Measurements from ENCODE around the gene KATNB1. TPM values are rescaled to one million over a fixed set of nuclear protein-coding genes. Genes with fewer than 3 reads are reported as not detected.

Gene KATNB1
- total and polyA plus RNA-seq, 2 of the 8 experiments (the other 6 are each of a cell fraction or from before 2014, with no cell fraction given), result 50.2 to 60.4 TPM

DNA sequence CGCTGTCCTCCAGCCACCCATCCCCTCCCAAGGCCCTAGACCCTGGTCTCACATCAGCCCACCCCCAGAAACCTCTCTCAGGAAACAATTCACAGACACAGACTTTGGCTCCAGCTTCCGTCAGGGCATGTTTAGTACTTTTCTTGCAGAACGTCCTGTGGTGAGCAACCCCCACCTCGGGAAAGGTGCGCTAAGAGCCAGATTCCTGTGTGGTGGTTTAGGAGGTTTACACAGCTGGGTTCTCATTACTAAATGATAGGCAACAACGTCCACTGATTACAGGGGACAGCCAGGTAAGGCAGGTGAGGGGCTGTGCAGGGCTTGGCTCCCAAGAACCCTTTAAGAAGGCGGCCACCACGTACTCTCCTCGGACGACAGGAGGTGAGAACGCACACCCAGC is 37.4 kb downstream of the KATNB1 start:
- ChIA-PET CTCF (ENCODE audit: partially characterized antibody) (interaction anchor here (0.5 to 22.4 kb wide), 9 partner anchors 16 to 126 kb away, joined by 3 to 279 read pairs (median 6); partner anchors contain the start of genes KATNB1 and KIFC3), POLR2A (ENCODE audit: partially characterized antibody) (interaction anchor here (1.0 kb wide), 1 partner anchor 38 kb away, joined by 3 read pairs; no protein-coding TSS in a partner anchor)
- Histone ChIP-seq H3K9me3 (ENCODE audit: insufficient read depth in 2 of 2, low read depth in 1 of 2, low read length in 1 of 2) (no peaks in the 10 kb centered on the region), H4K8ac (ENCODE audit: extremely low read depth, insufficient read depth, low read length) (no peak overlapping the region), H2AFZ (ENCODE audit: low read length) (no peak overlapping the region), H4K20me1 (replicated peaks in 1 of 2; ENCODE audit: control insufficient read depth in 1 of 2, insufficient read depth in 2 of 2, low read length in 2 of 2) (no peaks in the 10 kb centered on the region), H3K79me2 (ENCODE audit: control insufficient read depth in 1 of 2, insufficient read depth in 2 of 2, low read length in 2 of 2) (no peaks in the 10 kb centered on the region), H4K91ac (replicated peaks; ENCODE audit: insufficient read length, low read length) (no peak overlapping the region), H3K23me2 (ENCODE audit: low read depth, low read length) (no peaks in the 10 kb centered on the region), H3K36me3 (ENCODE audit: control insufficient read depth in 2 of 4, insufficient read depth in 4 of 4, low read length in 3 of 4) (no peaks in the 10 kb centered on the region), H3K79me1 (ENCODE audit: low read depth, low read length) (no peaks in the 10 kb centered on the region), H3K9ac (replicated peaks in 1 of 4; ENCODE audit: extremely low read depth in 1 of 4, low read depth in 3 of 4, low read length in 3 of 4) (no peak overlapping the region), H3K23ac (ENCODE audit: insufficient read length) (no peak overlapping the region), H3K56ac (replicated peaks; ENCODE audit: insufficient read length, low read depth, low read length) (no peak overlapping the region), H3K18ac (ENCODE audit: extremely low read depth, low read length) (no peak overlapping the region), H2BK12ac (ENCODE audit: low read depth, low read length) (0 out of 2 replicates have a peak overlapping the region, but pooled peaks have one; percentile 39), H3K4ac (replicated peaks; ENCODE audit: insufficient read length, low read depth, low read length) (no peak overlapping the region), H2BK15ac (ENCODE audit: low read length) (no peak overlapping the region), H2BK5ac (ENCODE audit: low read depth, low read length) (no peak overlapping the region), H3K14ac (ENCODE audit: insufficient read length) (no peak overlapping the region), H3K4me2 (ENCODE audit: insufficient read depth in 1 of 2, low read depth in 2 of 2, low read length in 2 of 2) (no peak overlapping the region), H3K4me3 (ENCODE audit: extremely low read depth in 1 of 4, insufficient read depth in 2 of 4, low read depth in 3 of 4, low read length in 4 of 4) (no peak overlapping the region), H3K27me3 (replicated peaks in 1 of 4; ENCODE audit: control insufficient read depth in 3 of 4, extremely low read depth in 1 of 4, insufficient read depth in 3 of 4, low read length in 3 of 4) (peaks cover 0 to 4% (median 1%) of the 10 kb centered on the region in 4 experiments; a peak in 3 of 7 replicates), H3K4me1 (replicated peaks in 1 of 4; ENCODE audit: control insufficient read depth in 3 of 4, insufficient read depth in 4 of 4, low read length in 3 of 4) (peaks cover 6 to 19% (median 17%) of the 10 kb centered on the region in 4 experiments), H3K27ac (ENCODE audit: low read depth, low read length) (no peak overlapping the region), H4K5ac (ENCODE audit: insufficient read length, low read depth, low read length) (no peak overlapping the region), H2BK20ac (ENCODE audit: low read length) (no peak overlapping the region), H2AK5ac (ENCODE audit: low read depth, low read length) (no peak overlapping the region), H2BK120ac (replicated peaks; ENCODE audit: low read depth, low read length) (no peak overlapping the region)
- no peak for DNase-seq (ENCODE audit: low read depth in 1 of 2, low spot score in 2 of 2)
- FAIRE-seq, result no peak
- WGBS, 2 experiments (ENCODE audit: extremely low coverage in 1 of 2, insufficient coverage in 1 of 2, insufficient read length in 1 of 2, insufficient replicate concordance in 2 of 2, low coverage in 1 of 2, low lambda C conversion rate in 2 of 2, missing lambda C conversion rate in 1 of 2), result 90% methylated on average over 11 of the region's 11 CpGs; no CpG with 5 or more reads in 1 of the 2 experiments
- no peak for TF ChIP-seq EP300 (IDR thresholded peaks at IDR 0.05; ENCODE audit: borderline replicate concordance in 1 of 2, low read depth in 2 of 2, low read length in 2 of 2)
- TF ChIP-seq MAFK (IDR thresholded peaks at IDR 0.05; ENCODE audit: low read depth, low read length), result no peak

Measured in H1 (cell line).